Fibroblast of mammary gland (primary cell): ENCODE data around the gene METTL25B.

ENCODE experiments used
- DNase-seq: peaks from one replicate; pipeline ENCODE4 v3.0.0-alpha.2; 2010; ENCODE audit warnings: low read depth
- H3K4me3 ChIP-seq: 2 replicates; pipeline ENCODE4 v1.5.1; 2011; ENCODE audit warnings: low read depth, mild to moderate bottlenecking, low read length, moderate library complexity; ENCODE audit not compliant: control insufficient read depth
- CTCF ChIP-seq: conservative IDR thresholded peaks from 2 replicates; pipeline ENCODE4 v1.5.1; 2011; ENCODE audit warnings: low read depth, low read length, inconsistent platforms; ENCODE audit not compliant: control insufficient read depth, insufficient read depth

METTL25B gene

DNA sequence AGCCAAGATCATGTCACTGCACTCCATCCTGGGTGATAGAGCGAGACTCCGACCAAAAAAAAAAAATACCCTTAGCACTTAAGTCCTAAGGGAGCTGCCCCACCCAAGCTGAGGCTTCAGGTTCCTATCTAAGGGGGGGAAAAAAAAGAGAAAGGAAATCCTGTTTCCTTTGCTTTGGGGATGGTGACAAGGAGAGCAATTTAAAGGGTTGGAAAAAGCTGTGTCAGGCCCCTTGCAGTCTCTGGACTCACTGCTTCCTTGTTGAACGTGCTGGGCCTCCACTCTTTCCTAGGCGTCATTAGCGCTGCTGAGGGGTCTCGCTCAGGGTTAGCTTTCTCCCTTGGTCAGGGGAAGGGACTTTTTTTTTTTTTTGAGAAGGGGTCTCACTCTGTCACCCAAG, 57.2 kb downstream of the METTL25B start:
- TF ChIP-seq CTCF: no peak
- no peak for DNase-seq
- no peak overlapping the region for H3K4me3 ChIP-seq
